LNCAP (cell line): Measurements from ENCODE around the gene COA1.

Source experiments
- CTCF ChIP-seq: fragments of 450-650 bp; IDR thresholded peaks from 2 replicates; pipeline ENCODE4 v1.5.1; 2017; ENCODE audit warnings: mild to moderate bottlenecking

COA1 gene

GRCh38 chr7:43721193-43721806, 8.0 kb downstream of the COA1 start:
- peak; percentile 78 for TF ChIP-seq CTCF

- no peak for TF ChIP-seq CTCF
Measured at GRCh38 chr7:43716598-43716997, 12.7 kb downstream of the COA1 start.

- no peak for TF ChIP-seq CTCF
Measured at GRCh38 chr7:43711503-43711902, 17.8 kb downstream of the COA1 start.

- TF ChIP-seq CTCF = no peak
Measured at GRCh38 chr7:43703573-43703972, 25.8 kb downstream of the COA1 start.

- TF ChIP-seq CTCF = no peak
Measured at GRCh38 chr7:43702974-43703373, 26.3 kb downstream of the COA1 start.

GRCh38 chr7:43701929-43702328, 27.4 kb downstream of the COA1 start:
- no peak for TF ChIP-seq CTCF

- TF ChIP-seq CTCF = no peak
Measured at GRCh38 chr7:43701500-43701854, 27.8 kb downstream of the COA1 start.
